ENCODE measurements around the gene SUFU. TPM values are rescaled to one million over a fixed set of nuclear protein-coding genes. Genes with fewer than 3 reads are reported as not detected.

The SUFU gene
- total and polyA plus RNA-seq, 2 of the 13 experiments (the other 11 are each of a cell fraction or from before 2014, with no cell fraction given) = 2.9 to 5.5 TPM

DNA sequence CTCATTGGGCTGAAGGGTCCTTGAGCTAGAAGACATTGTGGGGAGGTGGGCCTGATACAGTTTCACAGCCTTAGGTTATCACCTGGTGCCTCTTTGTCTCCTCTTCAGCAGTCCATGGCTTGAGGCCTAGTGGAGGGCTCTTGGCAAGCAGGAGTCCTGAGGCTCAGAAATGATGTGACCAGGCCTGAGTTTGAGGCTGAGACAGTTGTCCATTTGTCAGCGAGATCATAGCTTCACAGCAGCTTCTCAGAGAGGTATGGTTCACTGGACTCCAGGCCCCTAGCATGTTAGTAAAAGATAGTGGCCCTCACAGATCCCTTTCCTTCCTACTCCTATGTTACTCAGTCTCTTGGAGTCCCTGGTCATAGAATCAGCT is 19.1 kb downstream of the SUFU start:
- no peak for ATAC-seq
- no peak overlapping the region for H3K9ac ChIP-seq (ENCODE audit: insufficient read depth, low read depth, low read length)
- H3K79me2 ChIP-seq (ENCODE audit: insufficient read depth, low read length) = no peaks in the 10 kb centered on the region
- ChIA-PET CTCF (ENCODE audit: low intra/inter-chr PET ratio, low total read pairs) (no interaction called here), POLR2A (no interaction called here)
- no peak overlapping the region for H3K4me2 ChIP-seq (ENCODE audit: low read depth, low read length)
- no peaks in the 10 kb centered on the region for H4K20me1 ChIP-seq (ENCODE audit: insufficient read depth, low read length)
- TF ChIP-seq ZEB1 (IDR thresholded peaks at IDR 0.05; ENCODE audit: insufficient replicate concordance, low read depth) (no peak), KDM5B (CRISPR knock-in tag; IDR thresholded peaks at IDR 0.05; ENCODE audit: borderline replicate concordance) (no peak), PPARG (CRISPR knock-in tag; conservative IDR thresholded peaks at IDR 0.05) (no peak), ZNF687 (CRISPR knock-in tag; IDR thresholded peaks at IDR 0.05) (no peak), RXRB (CRISPR knock-in tag; IDR thresholded peaks at IDR 0.05; ENCODE audit: borderline replicate concordance) (no peak), GFI1 (CRISPR knock-in tag; IDR thresholded peaks at IDR 0.05; ENCODE audit: borderline replicate concordance) (no peak)
- TF ChIP-seq, protein P1, sequence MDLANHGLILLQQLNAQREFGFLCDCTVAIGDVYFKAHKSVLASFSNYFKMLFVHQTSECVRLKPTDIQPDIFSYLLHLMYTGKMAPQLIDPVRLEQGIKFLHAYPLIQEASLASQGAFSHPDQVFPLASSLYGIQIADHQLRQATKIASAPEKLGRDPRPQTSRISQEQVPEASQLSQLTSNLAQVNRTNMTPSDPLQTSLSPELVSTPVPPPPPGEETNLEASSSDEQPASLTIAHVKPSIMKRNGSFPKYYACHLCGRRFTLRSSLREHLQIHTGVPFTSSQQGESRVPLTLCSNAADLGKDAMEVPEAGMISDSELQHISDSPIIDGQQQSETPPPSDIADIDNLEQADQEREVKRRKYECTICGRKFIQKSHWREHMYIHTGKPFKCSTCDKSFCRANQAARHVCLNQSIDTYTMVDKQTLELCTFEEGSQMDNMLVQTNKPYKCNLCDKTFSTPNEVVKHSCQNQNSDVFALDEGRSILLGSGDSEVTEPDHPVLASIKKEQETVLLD (CRISPR knock-in tag; IDR thresholded peaks at IDR 0.05; ENCODE audit: low read depth) = no peak
- peaks cover 2 to 10% of the 10 kb centered on the region in 2 experiments; a peak in 3 of 5 replicates for H3K36me3 ChIP-seq (replicated peaks in 1 of 2; ENCODE audit: control insufficient read depth in 1 of 2, insufficient read depth in 2 of 2, low read length in 2 of 2)
- intact Hi-C loops (cut with micrococcal nuclease; ENCODE audit: unreplicated experiment) = no loop called here
- no peak overlapping the region for H2AFZ ChIP-seq (ENCODE audit: low read length)
- no TSS peak for BruUV-seq (replicated peaks)
- no peak overlapping the region for H3K4me3 ChIP-seq (replicated peaks in 1 of 3; ENCODE audit: insufficient read depth in 1 of 3, low read depth in 2 of 3, low read length in 3 of 3)
- no peaks in the 10 kb centered on the region for H3K9me3 ChIP-seq (ENCODE audit: low read length)
- 100% methylated on average over 1 of the region's 1 CpG for WGBS (ENCODE audit: low lambda C conversion rate)
- H3K4me1 ChIP-seq (ENCODE audit: insufficient read depth, low read length) = peaks cover 8% of the 10 kb centered on the region; the same call in 1 of the 2 replicates
- FAIRE-seq = no peak
- in situ Hi-C loops (cut with HindIII; ENCODE audit: extremely low pct_ligation_motif_present, low pct_unique_long_range_greater_than_20kb) = no loop called here
- no peaks in the 10 kb centered on the region for H3K27me3 ChIP-seq (ENCODE audit: control insufficient read depth in 1 of 2, insufficient read depth in 2 of 2, low read length in 2 of 2)
- H3K27ac ChIP-seq (ENCODE audit: extremely low read length, insufficient read depth, low read length) = no peak overlapping the region
- no peak for DNase-seq (ENCODE audit: low spot score)

Measured in HepG2 (cell line).